Esophagus squamous epithelium (tissue), 5 donors: ENCODE measurements around the gene ZNF76. TPM values are rescaled to one million over a fixed set of nuclear protein-coding genes. Genes with fewer than 3 reads are reported as not detected.
A peak's percentile ranks its signal among the peaks of the same experiment; 100 is the strongest.

Experiments
- DNase-seq: peaks from one replicate; lab custom pipeline; 2025; lab: John Stamatoyannopoulos, UW
- H3K27ac ChIP-seq, 4 donors: fragments of 200-600 bp; sonication (generic); one replicate each; pipeline ENCODE4 v1.5.1; 2016 to 2019; ENCODE audit warnings: mild to moderate bottlenecking in 1 of 4
- H3K27me3 ChIP-seq, 4 donors: fragments of 200-600 bp; sonication (generic); 1 replicate in 3 of 4; 2 replicates in 1 of 4; pipeline versions ENCODE4 v1.5.1 to v1.6.0; 2017 to 2021; ENCODE audit warnings: antibody characterized with exemption in 1 of 4
- H3K36me3 ChIP-seq, 3 donors: fragments of 200-600 bp; sonication (generic); one replicate each; pipeline ENCODE4 v1.5.1; 2016 to 2019
- H3K4me1 ChIP-seq, 3 donors: fragments of 200-600 bp; sonication (generic); one replicate each; pipeline ENCODE4 v1.5.1; 2017 to 2019
- H3K4me3 ChIP-seq, 4 donors: fragments of 200-600 bp; sonication (generic); 1 replicate in 3 of 4; 2 replicates in 1 of 4; pipeline ENCODE4 v1.5.1; 2016 to 2019; ENCODE audit warnings: mild to moderate bottlenecking in 2 of 4, moderate library complexity in 1 of 4
- H3K9me3 ChIP-seq, 3 donors: fragments of 200-600 bp; sonication (generic); one replicate each; pipeline ENCODE4 v1.5.1; 2016 to 2019
- CTCF ChIP-seq, 6 experiments: fragments of 450-650 bp in 4 of 6; fragments of 200-600 bp in 2 of 6; sonication (generic) in 2 of 6; IDR thresholded peaks; one replicate each; pipeline ENCODE4 v1.5.1; 2016 to 2019; ENCODE audit warnings: antibody characterized with exemption in 6 of 6, mild to moderate bottlenecking in 4 of 6, moderate library complexity in 4 of 6
- POLR2A ChIP-seq, 4 donors: fragments of 450-650 bp; IDR thresholded peaks; one replicate each; pipeline ENCODE4 v1.6.1; 2017; ENCODE audit warnings: antibody characterized with exemption in 4 of 4, mild to moderate bottlenecking in 4 of 4, moderate library complexity in 3 of 4
- WGBS, 2 donors: methylation state at CpG; one replicate each; pipeline ENCODE4 v1.1.5; 2018; 5-methylcytosine and 5-hydroxymethylcytosine counted together
- intact Hi-C: fragments of 100-400 bp; cut with DNase I; formaldehyde crosslinking; loops from one replicate; pipeline ENCODE4 v1.15.0; 2022
- total RNA-seq, 4 donors: library from RNA; depleted of rRNA; stranded (reverse); fragments of >200 nt; gene quantifications; one replicate each; pipeline ENCODE4 v1.1.0, GENCODE V29; 2016
- donor health status: DM: yes; HTN: yes; CAD: no.

ZNF76 gene
- total RNA-seq, 4 donors from 2014 or later = 10.1 to 25.0 (median 10.9) TPM

GRCh38 chr6:35296931-35297600 lies 37.5 kb downstream of the ZNF76 start:
- intact Hi-C loops = no loop called here
- peaks cover 0 to 45% (median 8%) of the 10 kb centered on the region in 3 donors for H3K36me3 ChIP-seq
- WGBS, 2 donors = 42 to 53% methylated on average over 3 to 5 of the region's 6 CpGs
- H3K4me3 ChIP-seq = peak overlapping the region in 2 of 4 donors; percentile 56 to 67
- H3K27ac ChIP-seq = peak overlapping the region; percentile 90 to 92 (median 90)
- H3K27me3 ChIP-seq = no peaks in the 10 kb centered on the region
- DNase-seq = no peak
- TF ChIP-seq CTCF (IDR thresholded peaks at IDR 0.05) (no peak), POLR2A (IDR thresholded peaks at IDR 0.05) (no peak)
- no peaks in the 10 kb centered on the region for H3K9me3 ChIP-seq
- peaks cover 5 to 53% (median 26%) of the 10 kb centered on the region in 3 donors for H3K4me1 ChIP-seq

GRCh38 chr6:35297601-35298481 lies 38.3 kb downstream of the ZNF76 start, which contains the start of gene DEF6:
TSS of gene DEF6 (plus strand) at chr6:35297818. CDS start at chr6:35297857, 39 bp downstream.
- peak within 1 kb of the TSS; percentile 90 to 92 (median 90) for H3K27ac ChIP-seq
- no peaks in the 10 kb centered on the region for H3K9me3 ChIP-seq
- no peaks in the 10 kb centered on the region for H3K27me3 ChIP-seq
- peak; percentile 48 for DNase-seq
- peaks cover 5 to 61% (median 34%) of the 10 kb centered on the region in 3 donors for H3K4me1 ChIP-seq
- intact Hi-C loops = no loop called here
- H3K36me3 ChIP-seq = peaks cover 0 to 37% (median 2%) of the 10 kb centered on the region in 3 donors
- TF ChIP-seq CTCF (IDR thresholded peaks at IDR 0.05) (peak; percentile 71 to 98 (median 91)), POLR2A (IDR thresholded peaks at IDR 0.05) (peak in 1 of 4 donors; percentile 85)
- H3K4me3 ChIP-seq = peak within 1 kb of the TSS; percentile 42 to 67 (median 58)
- 0 to 15% methylated on average over 2 of the region's 35 CpGs for WGBS, 2 donors

- H3K4me1 ChIP-seq = peaks cover 5 to 69% (median 41%) of the 10 kb centered on the region in 3 donors
- no peaks in the 10 kb centered on the region for H3K27me3 ChIP-seq
- no peaks in the 10 kb centered on the region for H3K9me3 ChIP-seq
- peaks cover 0 to 29% (median 0%) of the 10 kb centered on the region in 3 donors for H3K36me3 ChIP-seq
- 37 to 39% methylated on average over 2 to 5 of the region's 6 CpGs for WGBS, 2 donors
- peak overlapping the region; percentile 90 to 92 (median 90) for H3K27ac ChIP-seq
- peak overlapping the region; percentile 42 to 67 (median 58) for H3K4me3 ChIP-seq
- intact Hi-C loops = no loop called here
- no peak for DNase-seq
- TF ChIP-seq CTCF (IDR thresholded peaks at IDR 0.05) (no peak), POLR2A (IDR thresholded peaks at IDR 0.05) (no peak)
Measured at GRCh38 chr6:35298625-35299140, 39.1 kb downstream of the ZNF76 start.

GRCh38 chr6:35299674-35300073 lies 40.1 kb downstream of the ZNF76 start:
- intact Hi-C loops = no loop called here
- no peak for DNase-seq

More at GRCh38 chr6:35299674-35300073, 40.1 kb downstream of the ZNF76 start:
- peak overlapping the region in 3 of 4 donors; percentile 56 to 67 (median 61) for H3K4me3 ChIP-seq
- no peaks in the 10 kb centered on the region for H3K27me3 ChIP-seq
- WGBS, 2 donors = 60 to 62% methylated on average over 4 of the region's 4 CpGs
- peaks cover 9 to 79% (median 50%) of the 10 kb centered on the region in 3 donors for H3K4me1 ChIP-seq
- peak overlapping the region; percentile 90 to 92 (median 90) for H3K27ac ChIP-seq
- H3K9me3 ChIP-seq = no peaks in the 10 kb centered on the region
- H3K36me3 ChIP-seq = peaks cover 0 to 26% (median 0%) of the 10 kb centered on the region in 3 donors
- TF ChIP-seq POLR2A (IDR thresholded peaks at IDR 0.05) (no peak), CTCF (IDR thresholded peaks at IDR 0.05) (no peak)
